Esophagus squamous epithelium (tissue), 4 donors: Measurements from ENCODE around the gene CLIC1.

Experiments used
- POLR2A ChIP-seq, 4 donors: fragments of 450-650 bp; IDR thresholded peaks; one replicate each; pipeline ENCODE4 v1.6.1; 2017; ENCODE audit warnings: antibody characterized with exemption in 4 of 4, mild to moderate bottlenecking in 4 of 4, moderate library complexity in 3 of 4
- TF ChIP-seq, protein P1 (sequence below), 6 experiments: fragments of 450-650 bp in 4 of 6; fragments of 200-600 bp in 2 of 6; sonication (generic) in 2 of 6; IDR thresholded peaks; one replicate each; pipeline ENCODE4 v1.5.1; 2016 to 2019; ENCODE audit warnings: antibody characterized with exemption in 6 of 6, mild to moderate bottlenecking in 4 of 6, moderate library complexity in 4 of 6

DNA sequence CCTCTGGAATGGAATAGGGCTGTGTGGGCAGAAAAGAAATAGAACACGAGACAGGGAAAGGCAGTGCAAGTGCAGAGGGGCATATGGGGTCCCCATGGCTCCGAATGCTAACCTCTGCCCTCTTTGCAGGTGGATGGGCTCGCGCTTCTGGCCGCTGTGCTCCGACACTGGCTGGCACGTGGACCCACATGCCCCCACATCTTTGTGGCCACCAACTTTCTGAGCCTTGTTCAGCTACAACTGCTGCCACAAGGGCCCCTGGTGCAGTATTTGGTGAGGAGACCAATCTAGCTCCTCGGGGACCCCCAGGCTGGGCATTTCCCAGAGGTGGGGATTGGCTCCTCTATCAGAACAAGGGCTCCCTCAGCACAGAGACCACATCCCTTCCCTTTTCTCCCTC is 25.0 kb upstream of the CLIC1 start:
- TF ChIP-seq, protein P1, sequence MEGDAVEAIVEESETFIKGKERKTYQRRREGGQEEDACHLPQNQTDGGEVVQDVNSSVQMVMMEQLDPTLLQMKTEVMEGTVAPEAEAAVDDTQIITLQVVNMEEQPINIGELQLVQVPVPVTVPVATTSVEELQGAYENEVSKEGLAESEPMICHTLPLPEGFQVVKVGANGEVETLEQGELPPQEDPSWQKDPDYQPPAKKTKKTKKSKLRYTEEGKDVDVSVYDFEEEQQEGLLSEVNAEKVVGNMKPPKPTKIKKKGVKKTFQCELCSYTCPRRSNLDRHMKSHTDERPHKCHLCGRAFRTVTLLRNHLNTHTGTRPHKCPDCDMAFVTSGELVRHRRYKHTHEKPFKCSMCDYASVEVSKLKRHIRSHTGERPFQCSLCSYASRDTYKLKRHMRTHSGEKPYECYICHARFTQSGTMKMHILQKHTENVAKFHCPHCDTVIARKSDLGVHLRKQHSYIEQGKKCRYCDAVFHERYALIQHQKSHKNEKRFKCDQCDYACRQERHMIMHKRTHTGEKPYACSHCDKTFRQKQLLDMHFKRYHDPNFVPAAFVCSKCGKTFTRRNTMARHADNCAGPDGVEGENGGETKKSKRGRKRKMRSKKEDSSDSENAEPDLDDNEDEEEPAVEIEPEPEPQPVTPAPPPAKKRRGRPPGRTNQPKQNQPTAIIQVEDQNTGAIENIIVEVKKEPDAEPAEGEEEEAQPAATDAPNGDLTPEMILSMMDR (IDR thresholded peaks at IDR 0.05): no peak
- no peak for TF ChIP-seq POLR2A (IDR thresholded peaks at IDR 0.05)
